NK-92 (cell line): ENCODE results near the gene ING2.
"Not testable (repeated sequence)": the region's sequence is repeated elsewhere in the genome, so short reads cannot be mapped to it uniquely, and the experiment has no call there.

Experiments used
- DNase-seq: peaks from one replicate; lab custom pipeline; 2025; ENCODE audit not compliant: unreplicated experiment; lab: John Stamatoyannopoulos, UW

ING2 gene

DNA sequence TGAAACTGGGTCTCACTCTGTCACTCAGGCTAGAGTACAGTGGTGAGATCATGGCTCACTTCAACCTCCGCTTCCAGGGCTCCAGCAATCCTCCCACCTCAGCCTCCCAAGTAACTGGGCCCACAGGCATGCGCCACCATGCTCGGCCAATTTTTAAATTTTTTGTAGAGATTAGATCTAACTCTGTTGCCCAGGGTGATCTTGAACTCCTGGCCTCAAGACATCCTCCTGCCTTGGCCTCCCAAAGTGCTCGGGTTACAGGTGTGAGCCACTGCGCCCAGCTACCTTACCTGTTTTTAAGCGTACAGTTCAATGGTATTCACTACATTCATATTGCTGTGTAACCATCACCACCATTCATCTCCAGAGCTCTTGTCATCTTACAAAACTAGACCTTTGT, 41.5 kb downstream of the ING2 start:
- DNase-seq = no peak

DNA sequence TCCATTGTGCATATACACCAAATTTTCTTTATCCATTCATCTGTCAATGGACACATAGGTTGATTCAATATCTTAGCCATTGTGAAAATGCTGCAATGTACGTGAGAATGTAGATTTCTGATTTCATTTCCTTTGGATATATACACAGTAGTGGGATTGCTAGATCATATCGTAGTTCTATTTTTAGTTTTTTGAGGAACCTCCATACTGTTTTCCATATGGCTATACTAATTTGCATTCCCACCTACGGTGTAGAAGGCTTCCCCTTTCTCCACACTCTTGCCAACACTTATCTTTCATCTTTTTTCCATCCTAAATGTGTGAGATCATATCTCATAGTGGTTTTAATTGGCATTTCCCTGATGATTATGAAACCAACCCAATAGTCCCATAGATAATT, 43.4 kb downstream of the ING2 start:
- no peak for DNase-seq

DNA sequence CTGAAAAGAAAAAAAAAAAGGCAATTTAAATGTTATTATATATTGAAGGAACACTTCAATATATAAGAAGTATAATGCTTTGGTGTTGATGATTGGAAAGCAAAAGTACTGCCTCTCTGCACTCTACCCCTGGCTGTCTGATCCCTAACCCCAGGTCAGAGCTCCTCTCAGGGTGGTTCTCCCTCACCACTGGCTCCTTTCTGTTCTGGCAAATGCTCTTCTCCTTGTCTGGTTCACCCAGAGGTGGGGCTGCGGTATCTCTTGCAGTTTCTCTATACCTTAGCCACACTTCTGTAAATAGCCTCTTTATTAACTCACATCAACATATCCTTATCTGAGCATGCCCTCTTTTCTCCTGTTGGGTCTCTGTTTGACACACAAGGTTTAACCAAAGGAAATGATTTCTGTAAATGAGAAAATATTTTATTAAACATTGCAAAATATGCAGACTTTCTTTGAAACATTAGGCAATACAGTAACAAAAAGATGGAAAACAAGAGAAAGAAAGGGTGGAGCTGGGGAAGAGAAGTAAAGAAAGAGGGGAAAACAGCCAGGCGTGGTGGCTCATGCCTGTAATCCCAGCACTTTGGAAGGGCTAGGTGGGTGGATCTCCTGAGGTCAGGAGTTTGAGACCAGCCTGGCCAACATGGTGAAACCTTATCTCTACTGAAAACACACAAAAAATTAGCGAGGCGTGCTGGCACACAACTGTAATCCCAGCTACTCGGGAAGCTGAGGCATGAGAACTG, 45.7 kb downstream of the ING2 start:
- no peak for DNase-seq

DNA sequence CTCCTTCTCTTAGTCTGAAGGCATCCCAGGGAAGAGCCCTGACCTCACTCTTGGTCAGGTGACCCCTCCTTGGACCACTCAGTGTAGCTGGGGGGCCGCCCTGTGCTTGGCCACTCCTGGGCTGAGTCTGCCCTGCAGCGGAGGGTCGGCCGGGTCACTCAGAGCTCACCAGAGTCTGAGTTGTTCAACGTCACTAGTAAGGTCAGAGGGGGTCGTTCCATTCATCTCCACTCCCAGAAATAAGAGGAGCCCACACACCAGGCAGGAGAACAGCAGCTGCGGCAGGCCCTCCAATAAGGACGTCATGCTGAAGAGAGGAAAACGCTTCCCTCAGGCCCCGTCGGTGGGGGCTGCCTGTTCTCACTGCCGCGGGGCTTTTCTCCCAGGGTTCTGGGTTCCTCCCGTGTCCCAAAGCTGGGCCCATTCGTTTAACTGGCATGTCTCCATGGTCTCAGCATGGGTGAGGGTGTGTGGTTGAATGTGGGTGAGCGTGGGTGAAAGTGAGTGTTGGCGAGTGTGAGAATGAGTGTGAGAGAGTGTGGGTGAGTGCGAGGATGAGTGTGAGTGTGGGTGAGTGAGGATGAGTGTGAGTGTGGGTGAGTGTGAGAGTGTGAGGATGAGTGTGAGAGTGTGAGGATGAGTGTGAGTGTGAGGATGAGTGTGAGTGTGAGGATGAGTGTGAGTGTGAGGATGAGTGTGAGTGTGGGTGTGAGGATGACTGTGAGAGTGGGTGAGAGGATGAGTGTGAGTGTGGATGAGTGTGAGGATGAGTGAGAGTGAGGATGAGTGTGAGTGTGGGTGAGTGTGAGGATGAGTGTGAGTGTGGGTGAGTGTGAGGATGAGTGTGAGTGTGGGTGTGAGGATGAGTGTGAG, 47.7 kb downstream of the ING2 start:
- DNase-seq = no peak

GRCh38 chr4:183553147-183553478, 48.3 kb downstream of the ING2 start:
- DNase-seq = not testable (repeated sequence)

DNA sequence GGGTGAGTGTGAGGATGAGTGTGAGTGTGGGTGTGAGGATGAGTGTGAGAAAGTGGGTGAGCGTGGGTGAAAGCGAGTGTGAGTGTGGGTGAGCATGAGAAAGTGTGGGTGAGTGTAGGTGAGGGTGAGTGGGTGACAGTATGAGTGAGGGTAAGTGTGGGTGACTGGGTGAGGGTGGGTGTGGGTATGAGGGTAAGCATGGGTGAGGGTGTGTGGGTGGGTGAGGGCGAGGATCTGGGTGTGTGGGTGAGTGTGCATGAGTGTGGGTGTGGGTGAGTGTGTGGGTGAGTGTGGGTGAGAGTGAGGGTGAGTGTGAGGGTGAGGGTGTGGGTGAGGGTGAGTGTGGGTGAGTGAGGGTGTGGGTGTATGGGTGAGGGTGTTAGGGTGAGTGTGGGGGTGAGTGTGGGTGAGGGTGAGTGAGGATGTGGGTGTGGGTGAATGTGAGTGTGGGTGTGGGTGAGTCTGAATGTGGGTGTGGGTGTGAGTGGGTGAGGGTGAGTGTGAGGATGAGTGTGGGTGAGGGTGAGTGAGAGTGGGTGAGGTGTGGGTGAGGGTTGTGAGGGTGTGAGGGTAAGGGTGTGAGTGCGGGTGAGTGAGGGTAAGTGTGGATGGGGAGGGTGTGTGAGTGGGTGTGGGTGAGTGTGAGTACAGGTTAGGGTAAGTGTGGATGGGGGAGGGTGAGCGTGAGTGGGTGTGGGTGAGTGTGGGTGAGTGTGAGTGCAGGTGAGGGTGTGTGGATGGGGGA, 48.9 kb downstream of the ING2 start:
- DNase-seq = no peak

DNA sequence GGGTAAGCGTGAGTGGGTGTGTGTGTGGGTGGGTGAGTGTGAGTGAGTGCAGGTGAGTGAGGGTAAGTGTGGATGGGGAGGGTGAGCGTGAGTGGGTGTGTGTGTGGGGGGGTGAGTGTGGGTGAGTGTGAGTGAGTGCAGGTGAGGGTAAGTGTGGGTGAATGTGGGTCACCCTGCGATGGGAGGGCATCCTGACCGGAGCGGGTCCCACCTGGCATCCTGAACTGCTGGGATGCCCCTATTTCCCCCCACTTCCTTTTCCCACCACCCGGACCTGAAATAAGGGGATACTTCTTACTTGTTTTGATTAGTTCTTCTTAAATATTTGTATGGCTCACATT, 49.5 kb downstream of the ING2 start:
- no peak for DNase-seq

GRCh38 chr4:183554878-183555585, 50.2 kb downstream of the ING2 start:
- no peak for DNase-seq

- DNase-seq = no peak
Observed at GRCh38 chr4:183556947-183557346, 52.1 kb downstream of the ING2 start.

GRCh38 chr4:183557611-183558010, 52.8 kb downstream of the ING2 start:
- no peak for DNase-seq

DNA sequence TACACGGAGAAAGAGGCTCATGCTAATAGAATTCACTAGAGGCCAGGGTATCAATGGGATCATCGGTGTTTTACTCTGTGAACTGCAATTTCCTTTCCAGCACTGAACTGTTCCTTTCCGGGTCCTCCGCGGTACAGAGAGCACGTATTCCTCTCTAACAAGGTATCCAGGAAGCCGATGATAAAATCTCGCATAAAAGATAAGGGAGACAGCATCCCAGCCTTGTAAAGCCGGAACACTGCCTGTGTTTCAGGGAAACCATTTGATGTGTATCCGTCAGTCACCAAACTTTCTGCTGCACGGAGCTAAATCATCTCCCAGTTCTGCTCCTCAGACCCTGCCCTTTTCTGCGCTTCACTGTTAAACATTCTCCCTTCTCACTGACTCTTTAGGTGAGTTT, 54.0 kb downstream of the ING2 start:
- DNase-seq = no peak

DNA sequence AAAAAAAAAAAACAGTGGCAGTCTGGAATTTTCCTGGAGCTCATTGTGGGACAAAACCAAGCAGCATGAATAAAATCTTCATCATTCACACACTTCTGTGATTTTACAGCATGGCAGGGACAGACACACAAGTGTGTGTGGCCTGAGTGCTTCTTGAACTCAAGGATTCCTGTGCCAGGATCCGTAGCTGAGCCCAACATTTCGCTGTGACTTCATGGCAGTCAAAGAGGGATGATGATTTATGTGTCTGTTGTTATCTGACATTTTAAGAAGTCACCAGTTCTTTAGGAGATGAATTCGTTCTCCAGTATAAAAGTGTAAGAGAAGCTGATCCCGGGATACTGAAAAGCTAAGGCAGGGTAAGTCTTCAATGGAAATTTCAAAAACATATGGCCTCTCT, 57.0 kb downstream of the ING2 start:
- no peak for DNase-seq
